Activated T-cell treated with anti-CD3 and anti-CD28 coated beads, Interleukin-2, amount 50 U/mL, for 72 hours (primary cell): Measurements from ENCODE around the gene KCTD3. TPM values are rescaled to one million over a fixed set of nuclear protein-coding genes. Genes with fewer than 3 reads are reported as not detected.

Experiments
- ATAC-seq, 2 donors: fragments of 150-1000 bp; cut with Tn5 transposase; replicated peaks in 1 of 2; 2 replicates each; pipeline ENCODE4 v1.10.0; 2021; ENCODE audit warnings: moderate library complexity in 2 of 2, mild to moderate bottlenecking in 1 of 2
- DNase-seq, 2 donors: peaks; one replicate each; pipeline ENCODE4 v3.0.0; 2021 to 2022; ENCODE audit warnings: mixed read lengths in 1 of 2
- H3K27ac Mint-ChIP-seq: one replicate; pipeline ENCODE4 v1.8.0; 2022; ENCODE audit warnings: mild to moderate bottlenecking, moderate library complexity, mixed read lengths
- H3K27me3 Mint-ChIP-seq: one replicate; pipeline ENCODE4 v1.8.0; 2022; ENCODE audit warnings: low read depth, mixed read lengths
- H3K36me3 Mint-ChIP-seq, 2 donors: one replicate each; pipeline ENCODE4 v1.8.0; 2022; ENCODE audit warnings: mixed read lengths in 2 of 2, mild to moderate bottlenecking in 1 of 2; ENCODE audit not compliant: insufficient read depth in 2 of 2
- H3K4me1 Mint-ChIP-seq: one replicate; pipeline ENCODE4 v1.8.0; 2022; ENCODE audit warnings: low read depth, mixed read lengths
- H3K4me3 Mint-ChIP-seq, 2 donors: one replicate each; pipeline ENCODE4 v1.8.0; 2022; ENCODE audit warnings: mild to moderate bottlenecking in 2 of 2, mixed read lengths in 2 of 2, moderate library complexity in 2 of 2
- H3K9me3 Mint-ChIP-seq, 2 donors: one replicate each; pipeline ENCODE4 v1.8.0; 2022; ENCODE audit warnings: mixed read lengths in 2 of 2
- total RNA-seq, 2 donors: library from RNA; stranded (reverse); gene quantifications; one replicate each; pipeline ENCODE4 v1.2.3, GENCODE V29; 2022

The KCTD3 gene
- total RNA-seq, 2 donors from 2014 or later = 4.5 to 4.7 TPM

DNA sequence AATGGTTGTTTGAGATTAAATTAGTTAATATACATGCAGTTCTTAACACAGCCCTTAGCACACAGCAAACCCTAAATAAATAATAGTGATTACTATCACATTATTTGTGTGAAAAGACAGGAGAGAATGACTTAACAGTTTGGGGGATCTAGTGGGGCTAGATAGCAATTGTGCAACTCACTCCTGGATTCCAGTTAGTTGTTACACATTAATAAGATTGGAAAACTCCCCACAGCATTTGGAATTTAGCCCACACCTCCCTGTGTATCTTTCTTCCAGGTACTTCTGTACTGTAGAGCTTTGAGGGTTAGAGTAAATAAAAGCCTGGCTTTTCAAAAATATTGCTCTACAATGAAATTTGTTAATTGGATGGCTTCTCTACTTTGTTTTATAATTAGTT, 93.2 kb downstream of the KCTD3 start:
- Mint-ChIP-seq H3K27me3 (no peaks in the 10 kb centered on the region), H3K4me3 (no peak overlapping the region), H3K9me3 (peaks cover 0 to 2% of the 10 kb centered on the region in 2 donors), H3K4me1 (no peaks in the 10 kb centered on the region), H3K27ac (no peak overlapping the region), H3K36me3 (no peaks in the 10 kb centered on the region)
- DNase-seq (no peak), ATAC-seq (no peak)

DNA sequence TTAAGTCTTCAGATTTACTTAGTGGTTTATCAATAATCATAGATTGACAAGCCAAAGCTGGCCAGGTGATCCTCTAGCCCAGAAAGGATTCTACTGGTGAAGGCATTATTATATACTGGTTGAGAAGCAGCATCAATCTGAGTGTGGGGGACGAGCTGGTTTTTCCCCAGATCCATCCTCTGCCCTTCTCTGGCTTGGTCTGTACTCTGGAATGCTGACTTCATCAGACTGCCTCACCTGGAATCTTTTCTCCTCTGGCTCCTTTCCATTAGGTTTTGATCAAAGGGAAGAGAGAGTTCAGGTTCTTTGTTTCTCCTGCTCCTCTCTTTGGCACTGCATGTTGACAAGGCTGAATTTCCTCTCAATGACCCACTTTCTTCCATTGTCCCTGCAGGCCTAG, 93.9 kb downstream of the KCTD3 start:
- peaks cover 0 to 2% of the 10 kb centered on the region in 2 donors for H3K9me3 Mint-ChIP-seq

DNA sequence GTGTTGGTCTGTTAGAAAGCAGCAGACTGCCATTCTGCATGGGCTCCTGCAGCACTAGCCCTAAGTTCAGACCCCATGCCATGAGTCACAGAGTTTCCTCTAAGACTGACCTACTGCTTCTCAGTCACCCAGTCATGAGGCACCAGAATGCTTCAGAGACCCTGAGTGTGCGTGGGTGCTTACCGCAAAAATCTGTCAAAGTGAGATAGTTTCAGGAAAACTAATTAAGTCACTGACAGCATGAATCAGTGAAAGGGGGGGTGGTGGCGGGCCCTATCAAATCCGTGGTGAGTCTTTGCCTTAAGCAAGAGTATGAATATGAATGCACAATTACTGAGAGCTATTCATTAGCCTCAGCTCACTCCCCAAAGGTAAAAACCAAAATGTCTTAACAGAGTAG, 98.1 kb downstream of the KCTD3 start:
- Mint-ChIP-seq H3K27ac (no peak overlapping the region), H3K9me3 (no peaks in the 10 kb centered on the region), H3K36me3 (no peaks in the 10 kb centered on the region), H3K27me3 (no peaks in the 10 kb centered on the region), H3K4me3 (no peak overlapping the region), H3K4me1 (no peaks in the 10 kb centered on the region)
- ATAC-seq (peak; percentile 77 to 91), DNase-seq (peak; percentile 22 to 28)

More for the DNA sequence above, 93.9 kb downstream of the KCTD3 start:
- H3K36me3 Mint-ChIP-seq = no peaks in the 10 kb centered on the region
- no peaks in the 10 kb centered on the region for H3K4me1 Mint-ChIP-seq
- ATAC-seq = no peak
- H3K27me3 Mint-ChIP-seq = no peaks in the 10 kb centered on the region
- no peak overlapping the region for H3K4me3 Mint-ChIP-seq
- H3K27ac Mint-ChIP-seq = no peak overlapping the region
- DNase-seq = no peak

DNA sequence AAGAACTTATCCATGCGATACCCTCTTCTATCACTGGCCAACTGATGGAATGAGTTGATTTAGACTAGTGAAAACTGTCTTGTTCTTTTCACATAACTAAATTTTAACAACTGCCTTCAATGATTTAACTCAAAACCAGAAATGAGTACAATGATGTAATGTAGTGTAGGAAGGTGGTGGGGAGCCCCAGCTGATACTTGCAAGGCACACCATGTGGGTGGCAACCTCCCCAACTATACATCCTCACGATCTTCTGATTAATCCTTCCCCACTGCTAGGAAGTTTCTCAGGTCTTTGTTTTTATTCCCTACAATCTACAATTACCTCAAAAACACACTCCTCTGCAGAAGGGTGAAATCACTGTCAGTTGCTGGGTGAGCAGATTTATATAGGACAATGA, 100.7 kb downstream of the KCTD3 start:
- H3K27ac Mint-ChIP-seq = no peak overlapping the region
- no peak for DNase-seq
- no peaks in the 10 kb centered on the region for H3K36me3 Mint-ChIP-seq
- H3K27me3 Mint-ChIP-seq = no peaks in the 10 kb centered on the region
- H3K4me3 Mint-ChIP-seq = no peak overlapping the region
- peak in 1 of 2 donors; percentile 48 for ATAC-seq
- no peaks in the 10 kb centered on the region for H3K9me3 Mint-ChIP-seq
- H3K4me1 Mint-ChIP-seq = no peaks in the 10 kb centered on the region

DNA sequence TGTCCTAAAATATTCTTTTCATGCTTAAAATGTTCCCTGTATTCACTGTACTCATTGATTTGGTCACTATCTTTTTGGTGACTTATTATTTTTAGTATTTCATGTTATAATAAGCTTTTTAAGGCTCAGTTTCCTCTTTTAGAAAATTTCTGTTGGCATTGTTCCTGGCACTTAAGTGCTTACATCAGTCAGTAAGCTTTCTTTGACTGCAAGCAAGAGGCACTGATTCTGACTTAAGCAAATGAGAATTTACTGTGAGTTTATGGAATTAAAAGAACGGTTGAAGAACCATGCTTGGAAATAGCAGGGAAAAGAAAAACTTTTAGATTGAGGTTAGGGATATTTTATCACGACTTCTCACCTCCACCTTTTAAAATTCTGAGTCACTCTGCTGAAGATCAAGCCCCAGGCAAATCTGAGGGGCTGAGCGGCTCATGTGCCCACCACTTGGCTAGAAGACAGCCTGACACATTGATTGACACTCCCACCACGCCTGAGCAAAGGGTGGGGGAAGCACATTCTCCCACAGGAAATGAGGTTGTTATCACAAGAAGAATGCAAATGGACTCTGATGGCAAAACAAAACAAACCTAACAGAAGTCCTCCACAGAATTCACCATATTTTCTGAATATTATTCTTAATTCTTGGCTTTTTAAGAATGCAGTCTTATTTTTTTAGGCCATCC, 102.8 kb downstream of the KCTD3 start:
- Mint-ChIP-seq H3K27me3 (no peaks in the 10 kb centered on the region), H3K9me3 (no peaks in the 10 kb centered on the region), H3K27ac (no peak overlapping the region), H3K4me1 (no peaks in the 10 kb centered on the region), H3K36me3 (no peaks in the 10 kb centered on the region), H3K4me3 (no peak overlapping the region)
- ATAC-seq (no peak), DNase-seq (no peak)
